GM21390 (cell line): Measurements from ENCODE around the gene CDH23.

Experiments used
- ATAC-seq: cut with Tn5 transposase; IDR thresholded peaks from one replicate; pipeline ENCODE4 v1.9.1; 2021; ENCODE audit not compliant: unreplicated experiment

The CDH23 gene

GRCh38 chr10:71837098-71837827, 440.5 kb downstream of the CDH23 start:
- ATAC-seq, result no peak

DNA sequence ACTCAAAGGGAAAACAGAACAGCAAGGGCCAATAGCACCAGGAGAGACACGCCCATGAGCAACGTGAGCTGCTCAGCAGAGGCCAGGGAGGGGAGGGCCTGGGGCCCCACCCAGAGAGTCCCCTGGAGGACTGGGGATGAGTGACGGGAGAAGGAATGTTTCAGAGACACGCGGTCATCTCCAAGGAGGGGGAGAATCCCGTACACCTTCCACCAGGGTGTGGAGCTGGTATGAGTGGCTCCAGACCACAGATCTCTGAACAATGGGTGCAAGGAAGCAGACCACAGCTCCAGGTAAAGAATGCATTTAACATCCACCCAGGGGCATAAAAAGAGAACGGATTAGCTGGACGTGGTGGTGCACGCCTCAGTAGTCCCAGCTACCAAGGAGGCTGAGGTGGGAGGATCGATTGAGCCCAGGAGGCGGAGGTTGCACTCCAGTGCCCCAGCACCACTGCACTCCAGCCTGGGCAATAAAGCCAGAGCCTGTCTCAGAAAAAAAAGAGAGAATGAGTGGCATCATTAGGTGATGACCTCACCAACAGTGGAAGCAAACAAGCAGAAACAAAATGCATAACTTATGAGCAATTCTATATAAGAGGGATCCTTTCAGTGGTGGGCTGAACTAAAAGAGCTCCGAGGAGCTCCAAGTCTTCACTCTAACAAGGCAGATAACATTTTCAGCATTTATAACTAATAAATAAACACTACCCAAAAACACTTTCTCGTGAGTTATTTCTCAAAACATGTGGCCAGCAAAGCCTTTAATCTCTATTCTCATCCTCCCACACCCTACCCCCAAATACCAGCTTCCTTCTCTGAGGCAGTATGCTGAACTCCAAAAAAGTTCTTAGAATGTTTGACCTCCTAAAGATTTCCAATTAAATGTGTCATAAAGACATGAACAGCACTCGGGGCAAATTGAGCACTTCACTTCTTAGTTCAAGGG, 441.8 kb downstream of the CDH23 start:
- ATAC-seq, result no peak

GRCh38 chr10:71840177-71840957, 443.6 kb downstream of the CDH23 start:
- ATAC-seq, result no peak

DNA sequence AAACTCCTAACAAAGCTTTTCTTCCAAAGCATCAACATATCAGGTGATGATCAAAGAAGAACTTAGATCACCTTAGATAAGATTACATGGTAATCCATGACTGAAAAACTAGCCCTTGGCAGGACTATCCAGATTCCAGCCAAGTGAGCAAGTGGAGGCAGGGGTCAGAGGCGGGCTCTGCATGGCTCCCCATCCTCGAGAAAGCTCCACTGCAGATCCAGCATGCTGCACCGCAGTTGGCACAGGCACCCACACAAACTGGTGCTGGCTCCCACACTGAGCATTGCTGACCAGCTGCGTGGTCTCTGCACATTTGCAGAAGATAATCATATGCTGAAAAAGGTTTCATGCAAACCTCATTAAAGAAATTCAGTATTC, 444.2 kb downstream of the CDH23 start:
- ATAC-seq, result no peak

GRCh38 chr10:71842422-71842821, 445.7 kb downstream of the CDH23 start:
- no peak for ATAC-seq

GRCh38 chr10:71842856-71843686, 446.4 kb downstream of the CDH23 start:
- no peak for ATAC-seq

- no peak for ATAC-seq
Observed at GRCh38 chr10:71844084-71844483, 447.4 kb downstream of the CDH23 start.

DNA sequence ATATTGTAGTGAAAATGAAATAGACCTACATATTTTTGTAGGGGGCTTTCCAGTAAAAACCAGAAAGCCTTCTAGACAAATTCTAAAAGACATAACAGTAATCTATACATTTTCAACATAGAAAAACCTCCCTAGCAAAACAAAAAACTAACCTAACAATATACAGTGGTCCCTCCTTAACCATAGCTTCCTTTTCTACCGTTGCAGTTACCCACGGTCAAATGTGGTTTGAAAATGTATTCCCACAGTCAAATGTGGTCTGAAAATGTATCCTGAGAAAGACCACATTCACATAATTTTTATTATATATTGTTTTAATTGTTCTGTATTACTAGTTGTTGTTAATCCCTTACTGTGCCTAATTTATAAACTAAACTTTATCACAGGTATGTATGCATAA, 448.0 kb downstream of the CDH23 start:
- ATAC-seq, result no peak

GRCh38 chr10:71845410-71846405, 449.0 kb downstream of the CDH23 start:
- ATAC-seq, result no peak

- no peak for ATAC-seq
Observed at GRCh38 chr10:71846816-71847215, 450.1 kb downstream of the CDH23 start.

DNA sequence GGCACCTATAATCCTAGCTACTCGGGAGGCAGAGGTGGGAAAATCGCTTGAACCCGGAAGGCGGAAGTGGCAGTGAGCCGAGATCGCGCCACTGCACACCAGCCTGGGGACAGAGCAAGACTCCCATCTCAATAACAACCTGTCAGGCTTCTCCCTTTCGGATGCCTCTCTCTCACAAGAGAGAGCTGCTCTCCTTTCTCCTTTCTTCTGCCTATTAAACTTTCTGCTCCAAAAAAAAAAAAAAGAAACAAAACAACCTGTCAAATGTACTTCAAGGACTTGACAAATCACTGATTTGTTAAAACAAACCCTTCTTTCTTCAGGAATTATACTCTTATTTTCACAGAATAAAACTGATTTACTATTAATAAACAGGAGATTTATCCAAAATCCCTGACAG, 450.7 kb downstream of the CDH23 start:
- ATAC-seq, result no peak

DNA sequence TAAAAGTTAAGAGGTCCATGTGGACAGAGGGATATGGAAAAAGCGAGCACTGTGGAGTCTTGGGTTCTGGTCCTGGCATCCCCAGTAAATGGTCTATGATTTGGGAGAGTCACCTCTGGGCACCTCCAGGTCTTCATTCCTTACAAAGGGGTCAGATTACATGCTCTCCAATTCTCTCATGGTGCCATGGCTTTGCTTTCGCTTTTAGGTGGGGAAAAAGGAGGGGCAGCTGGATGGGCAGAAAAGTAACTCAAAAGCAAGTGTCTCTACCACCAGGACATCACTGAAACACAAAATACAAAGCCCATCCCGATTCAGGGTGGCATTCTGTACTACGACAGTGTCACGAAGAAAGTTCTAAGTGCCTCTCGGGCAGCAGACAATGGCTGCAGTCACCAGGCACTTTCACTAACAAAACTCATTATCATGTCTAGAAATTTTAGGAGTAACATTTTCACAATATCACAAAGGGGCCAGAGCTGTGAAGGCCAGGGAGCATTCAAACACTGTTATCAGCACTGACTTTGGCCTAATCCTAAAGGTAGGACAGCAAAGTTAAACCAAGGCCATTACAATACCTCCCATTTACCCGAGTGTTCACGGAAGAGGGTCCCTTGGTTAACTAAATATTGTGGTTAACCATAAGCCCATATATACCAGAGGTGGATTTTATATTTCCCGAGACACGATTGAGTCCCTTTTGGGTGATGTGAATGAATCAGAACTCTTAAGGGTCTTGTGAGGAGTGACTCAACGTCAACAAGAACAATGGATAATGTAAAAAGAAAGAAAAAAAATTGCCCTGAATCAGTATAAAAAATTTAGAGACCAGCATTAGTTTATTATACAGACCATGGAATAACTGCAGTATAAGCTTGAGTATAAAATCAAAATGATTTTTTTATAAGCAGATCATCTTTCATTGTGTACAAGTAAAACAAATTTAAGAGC, 451.9 kb downstream of the CDH23 start:
- no peak for ATAC-seq

DNA sequence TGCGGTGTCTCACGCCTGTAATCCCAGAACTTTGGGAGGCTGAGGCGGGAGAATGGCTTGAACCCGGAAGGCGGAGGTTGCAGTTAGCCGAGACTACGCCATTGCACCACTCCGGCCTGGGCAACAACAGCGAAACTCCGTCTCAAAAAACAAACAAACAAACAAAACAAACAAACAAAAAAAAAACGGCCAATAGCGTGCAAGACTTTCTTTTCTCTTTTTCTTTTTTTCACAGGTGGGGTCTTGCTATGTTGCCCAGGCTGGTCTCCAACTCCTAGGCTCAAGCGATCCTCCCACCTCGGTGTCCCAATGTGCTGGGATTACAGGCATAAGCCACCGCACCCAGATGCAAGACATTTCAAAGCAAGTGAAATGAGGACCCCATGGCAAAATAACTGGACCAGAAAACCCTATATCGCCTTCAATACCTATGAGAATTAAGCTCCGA, 452.8 kb downstream of the CDH23 start:
- ATAC-seq, result no peak

GRCh38 chr10:71850021-71850742, 453.5 kb downstream of the CDH23 start:
- no peak for ATAC-seq

DNA sequence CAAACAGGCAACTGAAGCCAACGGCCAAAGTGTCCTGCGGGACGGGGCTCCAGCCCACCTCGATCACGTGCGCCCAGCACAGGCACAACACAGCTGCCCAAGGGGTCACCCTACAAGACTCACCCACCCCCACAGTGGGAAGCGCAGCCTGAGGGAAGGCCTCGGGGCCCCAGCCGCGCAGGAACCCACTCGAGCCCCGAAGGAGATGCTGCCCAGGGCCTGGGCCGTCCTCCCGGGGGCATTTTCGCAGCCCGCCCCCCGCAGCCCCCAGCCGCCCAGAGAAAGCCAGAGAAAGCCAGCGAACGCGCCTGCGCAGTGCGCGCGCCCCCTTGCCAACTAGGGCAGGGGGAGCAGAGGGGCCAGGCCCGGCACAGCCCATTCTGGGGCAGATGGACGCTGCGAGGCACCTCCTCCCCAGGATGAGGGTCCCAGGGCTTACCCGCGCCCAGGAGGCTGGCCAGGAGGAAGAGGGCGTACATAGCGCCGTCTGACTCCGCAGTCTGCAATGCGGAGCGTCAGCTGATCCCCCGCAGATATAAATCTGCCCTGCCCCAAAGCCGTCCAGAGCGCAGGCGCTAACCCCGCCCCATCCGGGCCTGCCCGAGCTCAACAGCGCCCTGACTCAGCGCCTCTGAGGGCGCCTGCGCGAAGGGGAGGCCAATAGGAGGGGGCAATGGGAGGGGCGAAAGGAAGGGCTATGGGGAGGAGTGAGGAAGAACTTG, 454.2 kb downstream of the CDH23 start, which contains the start of gene PSAP:
Gene PSAP, minus strand, starts transcription at position 509 of the 722 bp plus-strand sequence. Its CDS starts 30 bp downstream, at position 479.
- peak; percentile 93 for ATAC-seq

DNA sequence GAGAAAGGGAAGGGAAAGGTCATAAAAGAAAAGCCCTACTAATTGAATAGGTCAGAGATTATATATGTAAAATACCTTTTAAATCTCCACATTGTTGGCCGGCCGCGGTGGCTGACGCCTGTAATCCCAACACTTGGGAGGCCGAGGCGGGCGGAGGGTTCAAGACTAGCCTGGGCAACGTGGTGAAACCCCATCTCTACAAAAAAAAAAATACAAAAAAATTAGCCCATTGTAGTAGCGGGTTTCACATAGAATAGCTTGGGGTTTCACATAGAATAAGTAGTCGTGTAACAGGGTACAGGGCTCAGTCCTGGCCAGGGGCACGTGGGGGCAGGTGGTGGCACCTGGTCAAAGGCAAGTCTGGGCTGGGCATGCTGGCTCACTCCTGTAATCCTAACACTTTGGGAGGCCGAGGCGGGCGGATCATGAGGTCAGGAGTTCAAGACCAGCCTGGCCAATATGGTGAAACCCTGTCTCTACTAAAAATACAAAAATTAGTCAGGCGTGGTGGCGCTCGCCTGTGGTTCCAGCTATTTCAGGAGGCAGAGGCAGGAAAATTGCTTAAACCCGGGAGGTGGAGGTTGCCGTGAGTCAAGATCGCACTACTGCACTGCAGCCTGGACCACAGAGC, 454.9 kb downstream of the CDH23 start:
- peak; percentile 17 for ATAC-seq
